GM19324 (cell line): ENCODE data around the gene STEAP3.

Source experiments
- ATAC-seq: cut with Tn5 transposase; IDR thresholded peaks from one replicate; pipeline ENCODE4 v1.9.1; 2021; ENCODE audit warnings: mild to moderate bottlenecking, moderate library complexity; ENCODE audit not compliant: unreplicated experiment, low FRiP score

STEAP3 gene

GRCh38 chr2:119197529-119198239 lies 25.9 kb upstream of the STEAP3 start:
- no peak for ATAC-seq

GRCh38 chr2:119198240-119198840 lies 25.3 kb upstream of the STEAP3 start:
- no peak for ATAC-seq

DNA sequence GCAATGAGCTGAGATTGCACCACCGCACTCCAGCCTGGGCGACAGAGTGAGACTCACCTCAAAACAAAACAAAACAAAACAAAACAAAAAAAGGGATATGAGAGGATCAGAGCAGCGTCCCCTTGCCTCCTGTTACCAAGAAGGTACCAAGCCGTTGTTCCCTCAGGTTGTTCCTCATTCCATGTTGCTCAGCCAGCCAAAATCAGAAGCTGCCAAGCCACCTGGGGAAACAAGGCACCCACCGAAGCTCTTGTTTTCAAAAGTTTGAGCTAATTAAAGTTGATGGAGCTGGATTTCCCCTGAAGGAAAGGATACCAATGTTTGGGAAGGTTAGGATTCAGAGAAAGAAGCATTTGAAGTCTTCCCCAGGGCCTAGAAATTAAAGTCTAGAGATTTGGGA lies 21.8 kb upstream of the STEAP3 start:
- ATAC-seq, result no peak

GRCh38 chr2:119202610-119203310 lies 20.9 kb upstream of the STEAP3 start:
- ATAC-seq, result no peak

GRCh38 chr2:119204525-119204924 lies 19.1 kb upstream of the STEAP3 start:
- no peak for ATAC-seq

GRCh38 chr2:119205001-119205706 lies 18.5 kb upstream of the STEAP3 start:
- ATAC-seq, result no peak

DNA sequence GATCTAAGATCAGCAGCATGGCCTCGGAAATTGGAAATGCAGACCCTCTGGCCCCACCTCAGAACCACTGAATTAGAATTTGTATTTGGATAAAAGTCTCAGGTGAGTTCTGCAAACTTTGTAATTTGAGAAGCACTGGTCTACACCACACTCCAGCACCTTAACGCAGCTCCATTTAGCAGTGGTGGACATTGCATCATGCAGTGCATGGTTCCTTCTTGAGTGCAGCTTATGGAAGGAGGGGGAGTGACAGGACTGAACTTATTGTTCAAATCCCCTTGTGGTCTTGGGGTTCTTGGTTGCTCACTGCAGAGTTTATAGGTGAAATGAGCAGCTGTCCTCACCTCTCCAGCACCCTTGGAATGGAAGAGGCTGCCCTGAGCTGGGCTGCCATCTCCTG lies 17.4 kb upstream of the STEAP3 start:
- ATAC-seq, result no peak

DNA sequence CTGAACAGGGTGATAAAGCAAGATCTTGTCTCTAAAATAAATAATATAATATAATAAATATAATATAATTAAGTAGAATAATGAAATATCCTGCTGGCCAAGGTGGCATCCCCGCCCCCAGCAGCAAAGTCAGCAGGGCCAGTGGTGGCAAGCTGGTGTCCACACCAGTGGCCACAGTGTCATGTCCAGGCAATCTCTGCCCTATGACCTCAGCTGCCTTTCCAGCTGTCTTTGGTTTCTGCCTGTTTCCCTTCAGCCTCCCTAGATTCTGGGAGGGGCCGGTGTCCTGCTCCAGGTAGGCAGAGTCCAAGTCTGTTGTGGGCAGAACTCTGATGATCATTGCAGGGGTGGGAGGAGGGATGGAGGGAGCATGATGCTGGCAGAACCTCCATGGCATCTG lies 16.2 kb upstream of the STEAP3 start:
- no peak for ATAC-seq

- ATAC-seq, result no peak
These were observed 14.8 kb upstream of the STEAP3 start for GRCh38 chr2:119208791-119209203.

DNA sequence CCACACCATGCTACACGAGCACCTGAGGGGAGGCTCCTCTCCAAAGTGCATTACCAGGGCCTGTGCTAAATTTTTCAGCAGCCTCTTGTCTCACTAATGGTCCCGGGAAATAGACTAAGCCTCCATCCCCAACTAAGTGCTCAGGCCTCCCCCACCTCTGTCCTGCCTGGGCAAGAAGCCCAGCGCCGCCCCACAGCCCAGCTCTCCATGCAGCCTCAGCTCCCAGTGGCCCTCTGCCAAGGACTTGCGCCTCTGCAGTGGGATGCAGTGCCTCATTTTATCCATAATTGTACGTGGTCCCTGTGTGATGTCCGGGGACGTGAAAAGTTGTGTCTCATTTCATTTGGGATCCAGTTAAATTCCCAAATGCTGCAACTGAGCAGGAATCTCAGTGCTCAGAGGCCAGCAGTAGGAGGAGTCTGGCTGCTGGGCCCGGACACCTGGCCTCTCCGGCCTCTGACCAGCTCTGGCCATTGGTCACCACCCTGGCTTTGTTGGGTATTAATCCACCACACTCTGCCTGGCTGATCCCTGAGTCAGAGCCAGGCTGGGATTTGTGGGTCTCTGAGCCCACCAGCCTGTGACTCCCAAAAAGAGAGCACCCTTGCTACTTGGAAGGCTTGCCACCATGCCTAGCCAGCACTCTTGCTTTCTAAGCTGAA lies 11.4 kb upstream of the STEAP3 start:
- ATAC-seq, result no peak

DNA sequence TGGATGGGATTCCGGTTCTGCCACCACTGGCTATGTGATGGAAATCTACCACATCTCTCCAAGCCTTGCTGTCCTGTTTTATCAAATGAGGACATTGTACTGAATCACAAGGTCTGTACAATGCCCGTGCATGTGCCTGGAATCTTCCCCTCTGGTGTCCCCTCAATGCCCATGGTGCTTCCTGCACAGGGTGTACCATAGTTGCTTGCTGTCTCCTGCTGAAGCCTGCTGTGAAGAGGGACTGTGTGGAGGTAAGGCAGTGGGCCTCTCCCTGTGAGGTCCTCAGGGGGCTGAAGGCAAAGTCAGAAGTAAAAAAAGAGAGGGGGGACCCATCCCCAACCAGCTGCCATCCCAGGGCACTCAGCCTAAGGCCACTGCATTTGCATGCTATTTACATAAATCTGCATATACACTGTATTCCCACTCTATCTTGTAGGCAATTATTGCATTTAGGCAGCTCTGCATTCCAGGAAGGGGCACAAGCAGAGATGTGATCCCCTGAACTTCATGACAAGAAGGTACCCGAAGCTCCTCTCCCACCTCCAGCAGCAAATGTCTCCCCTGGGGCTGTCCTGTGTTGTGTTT lies 9.1 kb upstream of the STEAP3 start:
- ATAC-seq, result no peak

DNA sequence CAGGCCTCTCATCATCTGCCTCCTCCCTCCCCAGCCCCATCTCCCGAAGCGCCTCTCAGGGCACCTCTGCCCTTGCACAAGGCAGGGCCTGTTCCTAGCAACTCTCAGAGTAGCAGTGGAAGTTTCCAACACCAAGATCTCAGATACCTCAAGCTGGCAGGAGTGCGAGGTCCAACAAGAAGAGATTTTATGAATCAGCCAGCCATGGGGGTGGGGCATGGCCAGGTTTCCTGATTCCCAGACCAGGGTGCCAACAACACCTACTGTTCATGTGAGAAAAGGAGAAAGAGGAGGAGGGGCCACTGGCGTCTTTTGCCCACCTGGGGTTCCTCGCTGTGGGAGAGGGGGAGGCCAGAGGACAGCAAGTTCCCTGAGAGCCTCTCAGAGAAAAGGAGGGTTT lies 6.6 kb upstream of the STEAP3 start:
- no peak for ATAC-seq

DNA sequence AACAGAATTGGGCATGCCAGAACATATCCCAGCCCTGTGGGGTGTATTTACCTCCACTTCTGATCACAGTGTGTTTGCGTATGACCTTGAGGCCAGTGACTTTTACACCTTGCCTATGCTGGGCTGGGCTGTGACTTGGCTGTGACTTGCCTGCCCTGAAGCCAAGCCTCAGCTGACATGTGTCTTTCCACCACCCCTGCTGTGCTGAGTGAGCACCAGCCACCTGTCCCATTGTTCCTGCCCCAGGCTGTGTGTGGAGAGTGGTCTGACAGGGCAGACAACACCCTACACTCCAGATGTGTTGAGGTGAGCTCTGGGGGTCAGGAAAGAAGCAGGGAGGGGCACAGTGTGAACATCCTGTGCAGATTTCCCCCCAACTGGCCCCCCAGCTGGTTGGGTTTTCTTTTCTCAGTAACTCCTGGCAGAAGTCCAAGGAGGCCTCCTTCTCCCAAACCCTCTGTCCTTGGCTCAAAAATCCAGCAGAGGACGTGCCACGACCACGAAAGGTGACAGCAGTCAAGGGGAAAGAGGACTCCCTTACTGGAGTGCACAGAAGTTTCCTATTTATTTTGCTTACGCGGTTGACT lies 5.1 kb upstream of the STEAP3 start:
- ATAC-seq, result no peak

GRCh38 chr2:119219873-119220272 lies 3.8 kb upstream of the STEAP3 start:
- ATAC-seq, result no peak

- ATAC-seq, result no peak
These were observed 2.8 kb upstream of the STEAP3 start for GRCh38 chr2:119220720-119221301.

DNA sequence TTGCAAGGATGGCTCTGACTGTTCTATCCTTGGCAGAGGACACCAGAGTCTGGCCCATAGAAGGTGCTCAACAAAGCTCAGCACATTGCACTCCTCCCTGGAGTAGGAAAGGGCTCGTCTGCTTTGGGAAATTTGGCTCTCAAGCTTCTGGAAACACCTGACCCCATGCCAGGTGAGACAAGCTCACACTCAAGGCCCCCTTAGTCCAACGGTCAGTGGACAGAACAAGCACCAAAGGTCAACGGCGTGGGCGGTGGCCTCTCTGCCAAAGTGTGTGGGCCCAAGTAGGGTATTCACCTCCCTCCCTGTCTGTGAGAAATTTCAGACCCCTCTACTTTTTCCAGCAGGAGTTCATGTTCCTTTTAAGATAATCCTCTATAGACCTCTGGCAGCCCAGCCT lies 2.0 kb upstream of the STEAP3 start:
- no peak for ATAC-seq

DNA sequence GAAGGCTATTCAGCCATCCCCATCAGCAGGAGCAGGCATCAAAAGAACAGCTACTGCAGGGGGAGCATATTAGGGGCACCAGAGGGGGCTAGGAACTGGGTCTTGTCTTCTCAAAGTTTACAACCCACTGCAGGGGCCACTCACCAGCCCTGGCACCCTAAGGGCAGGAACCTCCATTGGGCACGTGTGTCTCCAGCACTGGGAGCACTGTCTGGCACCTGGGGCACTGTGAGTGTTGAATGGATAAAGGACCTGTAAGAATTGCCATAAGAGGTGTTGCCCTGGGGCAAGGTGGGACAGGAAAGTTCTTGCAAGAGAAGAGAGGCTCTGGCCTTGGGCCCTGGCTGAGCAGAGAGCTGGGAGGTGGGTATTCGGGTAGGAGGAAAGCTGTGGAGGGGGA lies 1.4 kb upstream of the STEAP3 start:
- ATAC-seq, result no peak

DNA sequence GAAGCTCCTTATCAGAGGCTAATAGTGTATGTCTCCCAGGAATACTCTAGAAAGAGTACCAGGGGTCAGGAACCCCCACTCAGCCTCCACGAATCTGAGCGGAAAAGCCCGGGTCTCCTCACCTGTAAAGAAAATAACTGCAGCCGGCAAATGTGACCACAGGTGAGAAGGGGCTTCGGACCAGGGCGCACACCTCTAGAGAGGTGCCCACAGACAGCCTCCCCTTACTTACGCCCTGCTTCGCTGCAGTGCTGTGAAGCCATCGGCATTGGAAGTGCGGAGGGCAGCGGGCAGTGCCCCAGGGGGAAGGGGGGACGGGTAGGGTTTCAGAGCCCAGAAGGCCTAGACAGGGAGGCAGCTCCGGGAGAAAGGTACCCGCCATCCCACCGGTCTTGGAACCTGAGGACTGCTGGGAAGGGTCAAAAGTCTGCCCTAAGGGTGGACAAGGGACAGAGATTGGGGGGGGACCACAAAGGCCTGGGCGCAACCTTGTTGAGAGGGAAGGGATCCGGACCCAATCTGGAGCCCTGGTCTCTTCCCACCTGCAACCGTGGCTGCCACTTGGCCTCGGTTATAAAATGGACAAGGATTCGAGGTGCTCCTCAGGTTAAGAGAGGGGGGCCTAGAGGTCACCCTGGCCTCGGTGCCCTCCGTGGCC lies 642 bp upstream of the STEAP3 start:
- no peak for ATAC-seq
